WTC11 (cell line): ENCODE results near the gene ZER1. TPM values are rescaled to one million over a fixed set of nuclear protein-coding genes. Genes with fewer than 3 reads are reported as not detected.

ENCODE experiments used
- ATAC-seq: fragments of 200-7000 bp; cut with Tn5 transposase; 2 replicates; pipeline ENCODE4 v1.10.0; 2021; ENCODE audit warnings: mild to moderate bottlenecking, moderate library complexity
- CTCF ChIA-PET: fragments of 300-600 bp; sonication (Branson Sonifier 250); formaldehyde crosslinking; loops from one replicate; lab custom pipeline; 2021; ENCODE audit warnings: antibody characterized with exemption; lab: Charles Lee
- POLR2A ChIA-PET: fragments of 350-600 bp; sonication (Branson Sonifier 250); formaldehyde crosslinking; loops from one replicate; lab custom pipeline; 2021; ENCODE audit warnings: antibody characterized with exemption; lab: Charles Lee
- DNase-seq: peaks from one replicate; pipeline ENCODE4 v3.0.0; 2021; ENCODE audit warnings: low spot score
- H3K27ac Mint-ChIP-seq: 2 replicates; pipeline ENCODE4 v1.8.0; 2021; ENCODE audit warnings: mixed read lengths
- H3K27me3 Mint-ChIP-seq: 2 replicates; pipeline ENCODE4 v1.8.0; 2021; ENCODE audit warnings: low read depth, mild to moderate bottlenecking, moderate library complexity, mixed read lengths
- H3K36me3 Mint-ChIP-seq: 2 replicates; pipeline ENCODE4 v1.8.0; 2021; ENCODE audit warnings: mixed read lengths
- H3K4me1 Mint-ChIP-seq: 2 replicates; pipeline ENCODE4 v1.8.0; 2022; ENCODE audit warnings: mixed read lengths
- H3K4me3 Mint-ChIP-seq: 2 replicates; pipeline ENCODE4 v1.8.0; 2021; ENCODE audit warnings: mild to moderate bottlenecking, moderate library complexity, mixed read lengths
- H3K9me3 Mint-ChIP-seq: 2 replicates; pipeline ENCODE4 v1.8.0; 2021; ENCODE audit warnings: mixed read lengths
- CDX4 ChIP-seq: fragments of 250-450 bp; sonication (Bioruptor Pico); IDR thresholded peaks from 2 replicates; pipeline ENCODE4 v1.9.0; 2021; ENCODE audit warnings: moderate library complexity, mild to moderate bottlenecking, inconsistent platforms, borderline replicate concordance
- CTCF ChIP-seq: fragments of 200-600 bp; IDR thresholded peaks from 2 replicates; pipeline ENCODE4 v1.8.0; 2022; ENCODE audit warnings: antibody characterized with exemption
- ELF4 ChIP-seq: sonication (generic); formaldehyde crosslinking; IDR thresholded peaks from 2 replicates; pipeline ENCODE4 v1.8.1; 2022; ENCODE audit warnings: low read depth, mild to moderate bottlenecking, moderate library complexity, missing genetic modification reagents
- ESRRA ChIP-seq: sonication (generic); formaldehyde crosslinking; IDR thresholded peaks from 2 replicates; pipeline ENCODE4 v1.8.1; 2022; ENCODE audit warnings: mild to moderate bottlenecking, missing genetic modification reagents, borderline replicate concordance
- HMGXB4 ChIP-seq: sonication (generic); formaldehyde crosslinking; IDR thresholded peaks from 2 replicates; pipeline ENCODE4 v1.8.1; 2023; ENCODE audit warnings: mild to moderate bottlenecking, moderate library complexity, missing genetic modification reagents
- JAZF1 ChIP-seq: fragments of 250-450 bp; sonication (Bioruptor Pico); IDR thresholded peaks from 2 replicates; pipeline ENCODE4 v1.9.0; 2021; ENCODE audit warnings: moderate library complexity, mild to moderate bottlenecking, inconsistent platforms
- KAT7 ChIP-seq: sonication (generic); formaldehyde crosslinking; IDR thresholded peaks from 2 replicates; pipeline ENCODE4 v1.8.1; 2023; ENCODE audit warnings: missing genetic modification reagents, mild to moderate bottlenecking, borderline replicate concordance
- MAX ChIP-seq: sonication (generic); formaldehyde crosslinking; IDR thresholded peaks from 2 replicates; pipeline ENCODE4 v1.8.0; 2022; ENCODE audit warnings: mild to moderate bottlenecking, missing genetic modification reagents
- MYBL2 ChIP-seq: sonication (generic); formaldehyde crosslinking; IDR thresholded peaks from 2 replicates; pipeline ENCODE4 v1.8.1; 2023; ENCODE audit warnings: mild to moderate bottlenecking, moderate library complexity, missing genetic modification reagents
- NFATC4 ChIP-seq: fragments of 250-450 bp; sonication (Bioruptor Pico); IDR thresholded peaks from 2 replicates; pipeline ENCODE4 v1.9.0; 2021; ENCODE audit warnings: mild to moderate bottlenecking
- NFE2L1 ChIP-seq: sonication (generic); formaldehyde crosslinking; IDR thresholded peaks from 2 replicates; pipeline ENCODE4 v1.8.1; 2023; ENCODE audit warnings: missing genetic modification reagents
- RORB ChIP-seq: fragments of 250-450 bp; sonication (Bioruptor Pico); IDR thresholded peaks from 2 replicates; pipeline ENCODE4 v1.9.0; 2021; ENCODE audit warnings: mild to moderate bottlenecking
- ZNF232 ChIP-seq: sonication (generic); formaldehyde crosslinking; IDR thresholded peaks from 2 replicates; pipeline ENCODE4 v1.8.0; 2022; ENCODE audit warnings: mild to moderate bottlenecking, missing genetic modification reagents
- ZNF317 ChIP-seq: sonication (generic); formaldehyde crosslinking; IDR thresholded peaks from 2 replicates; pipeline ENCODE4 v1.8.1; 2023; ENCODE audit warnings: low read depth, mild to moderate bottlenecking, moderate library complexity, missing genetic modification reagents, borderline replicate concordance
- total RNA-seq: library from RNA; stranded (reverse); gene quantifications from 3 replicates; pipeline ENCODE4 v1.2.3, GENCODE V29; 2021
- TF ChIP-seq, protein P1 (sequence below): sonication (generic); formaldehyde crosslinking; IDR thresholded peaks from 2 replicates; pipeline ENCODE4 v1.8.0; 2023; ENCODE audit warnings: mild to moderate bottlenecking, missing genetic modification reagents
- TF ChIP-seq, protein P2 (sequence below): sonication (generic); formaldehyde crosslinking; IDR thresholded peaks from 2 replicates; pipeline ENCODE4 v1.8.1; 2022; ENCODE audit warnings: mild to moderate bottlenecking, missing genetic modification reagents, moderate library complexity, borderline replicate concordance
- TF ChIP-seq, protein P3 (sequence below): sonication (generic); formaldehyde crosslinking; conservative IDR thresholded peaks from 2 replicates; pipeline ENCODE4 v1.8.1; 2023; ENCODE audit warnings: mild to moderate bottlenecking, low read depth, missing genetic modification reagents, moderate library complexity

ZER1 gene
- total RNA-seq, 1 experiment from 2014 or later: 23.8 TPM

GRCh38 chr9:128818099-128818838, 46.5 kb upstream of the ZER1 start, which contains the start of gene ENDOG (continued):
- TF ChIP-seq, protein P1, sequence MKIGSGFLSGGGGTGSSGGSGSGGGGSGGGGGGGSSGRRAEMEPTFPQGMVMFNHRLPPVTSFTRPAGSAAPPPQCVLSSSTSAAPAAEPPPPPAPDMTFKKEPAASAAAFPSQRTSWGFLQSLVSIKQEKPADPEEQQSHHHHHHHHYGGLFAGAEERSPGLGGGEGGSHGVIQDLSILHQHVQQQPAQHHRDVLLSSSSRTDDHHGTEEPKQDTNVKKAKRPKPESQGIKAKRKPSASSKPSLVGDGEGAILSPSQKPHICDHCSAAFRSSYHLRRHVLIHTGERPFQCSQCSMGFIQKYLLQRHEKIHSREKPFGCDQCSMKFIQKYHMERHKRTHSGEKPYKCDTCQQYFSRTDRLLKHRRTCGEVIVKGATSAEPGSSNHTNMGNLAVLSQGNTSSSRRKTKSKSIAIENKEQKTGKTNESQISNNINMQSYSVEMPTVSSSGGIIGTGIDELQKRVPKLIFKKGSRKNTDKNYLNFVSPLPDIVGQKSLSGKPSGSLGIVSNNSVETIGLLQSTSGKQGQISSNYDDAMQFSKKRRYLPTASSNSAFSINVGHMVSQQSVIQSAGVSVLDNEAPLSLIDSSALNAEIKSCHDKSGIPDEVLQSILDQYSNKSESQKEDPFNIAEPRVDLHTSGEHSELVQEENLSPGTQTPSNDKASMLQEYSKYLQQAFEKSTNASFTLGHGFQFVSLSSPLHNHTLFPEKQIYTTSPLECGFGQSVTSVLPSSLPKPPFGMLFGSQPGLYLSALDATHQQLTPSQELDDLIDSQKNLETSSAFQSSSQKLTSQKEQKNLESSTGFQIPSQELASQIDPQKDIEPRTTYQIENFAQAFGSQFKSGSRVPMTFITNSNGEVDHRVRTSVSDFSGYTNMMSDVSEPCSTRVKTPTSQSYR (CRISPR knock-in tag): 0 out of 2 replicates have a peak, but pooled peaks have one; percentile 47
- TF ChIP-seq, protein P2, sequence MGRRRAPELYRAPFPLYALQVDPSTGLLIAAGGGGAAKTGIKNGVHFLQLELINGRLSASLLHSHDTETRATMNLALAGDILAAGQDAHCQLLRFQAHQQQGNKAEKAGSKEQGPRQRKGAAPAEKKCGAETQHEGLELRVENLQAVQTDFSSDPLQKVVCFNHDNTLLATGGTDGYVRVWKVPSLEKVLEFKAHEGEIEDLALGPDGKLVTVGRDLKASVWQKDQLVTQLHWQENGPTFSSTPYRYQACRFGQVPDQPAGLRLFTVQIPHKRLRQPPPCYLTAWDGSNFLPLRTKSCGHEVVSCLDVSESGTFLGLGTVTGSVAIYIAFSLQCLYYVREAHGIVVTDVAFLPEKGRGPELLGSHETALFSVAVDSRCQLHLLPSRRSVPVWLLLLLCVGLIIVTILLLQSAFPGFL (CRISPR knock-in tag): no peak
- TF ChIP-seq ESRRA (CRISPR knock-in tag) (no peak), KAT7 (no peak), ZNF232 (CRISPR knock-in tag) (no peak), ZNF317 (CRISPR knock-in tag) (no peak), CTCF (peak; percentile 53; the same call in 1 of the 2 replicates), HMGXB4 (CRISPR knock-in tag) (no peak), MYBL2 (CRISPR knock-in tag) (peak; percentile 75), RORB (CRISPR knock-in tag) (no peak), MAX (CRISPR knock-in tag) (peak; percentile 56; the same call in 1 of the 2 replicates)
- TF ChIP-seq, all 79 proteins: peak for 12

GRCh38 chr9:128810873-128811272, 39.1 kb upstream of the ZER1 start:
- DNase-seq (no peak), ATAC-seq (no peak)
- ChIA-PET CTCF (interaction anchor here (0.7 to 2.0 kb wide), 3 partner anchors 8 to 117 kb away, joined by 3 to 13 read pairs (median 9); partner anchors contain the start of gene ENDOG), POLR2A (no interaction called here)
- H3K4me1 Mint-ChIP-seq: no peaks in the 10 kb centered on the region; the same call in 1 of the 2 replicates
- no peak overlapping the region for H3K4me3 Mint-ChIP-seq
- TF ChIP-seq NFATC4 (no peak), MYBL2 (CRISPR knock-in tag) (no peak), JAZF1 (no peak), ELF4 (no peak), NFE2L1 (no peak), CDX4 (no peak)
- TF ChIP-seq, protein P3, sequence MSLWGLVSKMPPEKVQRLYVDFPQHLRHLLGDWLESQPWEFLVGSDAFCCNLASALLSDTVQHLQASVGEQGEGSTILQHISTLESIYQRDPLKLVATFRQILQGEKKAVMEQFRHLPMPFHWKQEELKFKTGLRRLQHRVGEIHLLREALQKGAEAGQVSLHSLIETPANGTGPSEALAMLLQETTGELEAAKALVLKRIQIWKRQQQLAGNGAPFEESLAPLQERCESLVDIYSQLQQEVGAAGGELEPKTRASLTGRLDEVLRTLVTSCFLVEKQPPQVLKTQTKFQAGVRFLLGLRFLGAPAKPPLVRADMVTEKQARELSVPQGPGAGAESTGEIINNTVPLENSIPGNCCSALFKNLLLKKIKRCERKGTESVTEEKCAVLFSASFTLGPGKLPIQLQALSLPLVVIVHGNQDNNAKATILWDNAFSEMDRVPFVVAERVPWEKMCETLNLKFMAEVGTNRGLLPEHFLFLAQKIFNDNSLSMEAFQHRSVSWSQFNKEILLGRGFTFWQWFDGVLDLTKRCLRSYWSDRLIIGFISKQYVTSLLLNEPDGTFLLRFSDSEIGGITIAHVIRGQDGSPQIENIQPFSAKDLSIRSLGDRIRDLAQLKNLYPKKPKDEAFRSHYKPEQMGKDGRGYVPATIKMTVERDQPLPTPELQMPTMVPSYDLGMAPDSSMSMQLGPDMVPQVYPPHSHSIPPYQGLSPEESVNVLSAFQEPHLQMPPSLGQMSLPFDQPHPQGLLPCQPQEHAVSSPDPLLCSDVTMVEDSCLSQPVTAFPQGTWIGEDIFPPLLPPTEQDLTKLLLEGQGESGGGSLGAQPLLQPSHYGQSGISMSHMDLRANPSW: no peak
- H3K27me3 Mint-ChIP-seq: no peaks in the 10 kb centered on the region
- peaks cover 6% of the 10 kb centered on the region for H3K36me3 Mint-ChIP-seq
- no peaks in the 10 kb centered on the region for H3K9me3 Mint-ChIP-seq
- H3K27ac Mint-ChIP-seq: no peak overlapping the region
